LNCAP (cell line): Measurements from ENCODE around the gene NOSTRIN.

ENCODE experiments used
- CTCF ChIP-seq: fragments of 450-650 bp; IDR thresholded peaks from 2 replicates; pipeline ENCODE4 v1.5.1; 2017; ENCODE audit warnings: mild to moderate bottlenecking

Gene NOSTRIN

GRCh38 chr2:168794968-168795367 is 7.5 kb upstream of the NOSTRIN start:
- TF ChIP-seq CTCF, result no peak

- no peak for TF ChIP-seq CTCF
Measured at GRCh38 chr2:168796090-168796577, 6.3 kb upstream of the NOSTRIN start.

GRCh38 chr2:168796583-168797285 is 5.7 kb upstream of the NOSTRIN start:
- TF ChIP-seq CTCF, result no peak

- TF ChIP-seq CTCF, result no peak
Measured at GRCh38 chr2:168797286-168797655, 5.2 kb upstream of the NOSTRIN start.

- no peak for TF ChIP-seq CTCF
Measured at GRCh38 chr2:168798076-168798887, 4.2 kb upstream of the NOSTRIN start.

GRCh38 chr2:168798888-168799410 is 3.5 kb upstream of the NOSTRIN start:
- TF ChIP-seq CTCF, result no peak

GRCh38 chr2:168801471-168801870 is 966 bp upstream of the NOSTRIN start:
- no peak for TF ChIP-seq CTCF
